CD14-positive monocyte (primary cell): ENCODE measurements around the gene TLR4. TPM values are rescaled to one million over a fixed set of nuclear protein-coding genes. Genes with fewer than 3 reads are reported as not detected.

Source experiments
- DNase-seq, 3 donors: peaks; one replicate each; pipeline ENCODE4 v3.0.0-alpha.2; 2011 to 2022
- H2AFZ ChIP-seq: 2 replicates; pipeline ENCODE4 v1.6.0; 2012; ENCODE audit warnings: mild to moderate bottlenecking, low read depth, low read length, inconsistent platforms; ENCODE audit not compliant: insufficient read depth, poor library complexity, severe bottlenecking
- H3K27ac ChIP-seq, 2 donors: 1 replicate in 1 of 2; 2 replicates in 1 of 2; pipeline ENCODE4 v1.5.1; 2012 to 2013; ENCODE audit warnings: low read length in 2 of 2, control low read depth in 1 of 2, inconsistent platforms in 1 of 2, low read depth in 1 of 2, mild to moderate bottlenecking in 1 of 2
- H3K27me3 ChIP-seq, 2 donors: one replicate each; pipeline versions ENCODE4 v1.6.0 to v1.6.1; 2011 to 2013; ENCODE audit warnings: low read length in 2 of 2; ENCODE audit not compliant: control insufficient read depth in 2 of 2, insufficient read depth in 2 of 2
- H3K36me3 ChIP-seq, 2 donors: replicated peaks in 1 of 2; 1 replicate in 1 of 2; 2 replicates in 1 of 2; pipeline versions ENCODE4 v1.5.1 to v1.6.1; 2012 to 2013; ENCODE audit warnings: low read length in 2 of 2, control low read depth in 1 of 2, inconsistent platforms in 1 of 2, mild to moderate bottlenecking in 1 of 2; ENCODE audit not compliant: insufficient read depth in 2 of 2, control insufficient read depth in 1 of 2
- H3K4me1 ChIP-seq, 2 donors: 1 replicate in 1 of 2; 2 replicates in 1 of 2; pipeline versions ENCODE4 v1.5.1 to v1.6.1; 2012 to 2013; ENCODE audit warnings: low read length in 2 of 2, control low read depth in 1 of 2, inconsistent platforms in 1 of 2, mild to moderate bottlenecking in 1 of 2, moderate library complexity in 1 of 2; ENCODE audit not compliant: insufficient read depth in 2 of 2, control insufficient read depth in 1 of 2
- H3K4me2 ChIP-seq: replicated peaks from 2 replicates; pipeline ENCODE3; 2012; ENCODE audit warnings: low read length, moderate library complexity, mild to moderate bottlenecking; ENCODE audit not compliant: poor library complexity, severe bottlenecking; ENCODE audit errors: extremely low read depth
- H3K4me3 ChIP-seq, 3 experiments: fragments of 200-600 bp in 1 of 3; sonication (generic) in 1 of 3; replicated peaks in 1 of 3; 1 replicate in 2 of 3; 2 replicates in 1 of 3; pipeline ENCODE4 v1.5.1; 2011 to 2013; ENCODE audit warnings: low read length in 3 of 3, mild to moderate bottlenecking in 3 of 3, control low read depth in 2 of 3, low read depth in 2 of 3, inconsistent platforms in 1 of 3, moderate library complexity in 1 of 3
- H3K79me2 ChIP-seq: 2 replicates; pipeline ENCODE4 v1.6.0; 2012; ENCODE audit warnings: mild to moderate bottlenecking, control low read depth, inconsistent platforms, low read length, moderate library complexity; ENCODE audit not compliant: insufficient read depth
- H3K9ac ChIP-seq: 2 replicates; pipeline ENCODE4 v1.6.0; 2017; ENCODE audit warnings: low read length, mild to moderate bottlenecking; ENCODE audit not compliant: insufficient read depth, poor library complexity, severe bottlenecking
- H3K9me3 ChIP-seq, 2 donors: replicated peaks in 1 of 2; 1 replicate in 1 of 2; 2 replicates in 1 of 2; pipeline versions ENCODE4 v1.5.1 to v1.6.1; 2012 to 2013; ENCODE audit warnings: low read length in 2 of 2, control low read depth in 1 of 2; ENCODE audit not compliant: control insufficient read depth in 1 of 2, insufficient read depth in 1 of 2
- H4K20me1 ChIP-seq: 2 replicates; pipeline ENCODE4 v1.6.0; 2012; ENCODE audit warnings: mild to moderate bottlenecking, low read length, control low read depth, moderate library complexity; ENCODE audit not compliant: insufficient read depth
- H3K27ac Mint-ChIP-seq, 7 donors: one replicate each; pipeline ENCODE4 v1.8.0; 2020; ENCODE audit warnings: mild to moderate bottlenecking in 7 of 7, mixed read lengths in 7 of 7, moderate library complexity in 6 of 7, inconsistent platforms in 2 of 7
- H3K27me3 Mint-ChIP-seq, 3 donors: one replicate each; pipeline ENCODE4 v1.8.0; 2021 to 2022; ENCODE audit warnings: low read depth in 3 of 3, mild to moderate bottlenecking in 3 of 3, mixed read lengths in 3 of 3, moderate library complexity in 3 of 3, inconsistent platforms in 1 of 3
- H3K36me3 Mint-ChIP-seq, 2 donors: one replicate each; pipeline ENCODE4 v1.8.0; 2020; ENCODE audit warnings: mixed read lengths in 2 of 2, inconsistent platforms in 1 of 2, mild to moderate bottlenecking in 1 of 2
- H3K4me1 Mint-ChIP-seq: one replicate; pipeline ENCODE4 v1.8.0; 2020; ENCODE audit warnings: mild to moderate bottlenecking, mixed read lengths
- H3K4me3 Mint-ChIP-seq, 2 donors: one replicate each; pipeline ENCODE4 v1.8.0; 2020; ENCODE audit warnings: mild to moderate bottlenecking in 2 of 2, mixed read lengths in 2 of 2, moderate library complexity in 1 of 2
- H3K9me3 Mint-ChIP-seq, 7 donors: one replicate each; pipeline ENCODE4 v1.8.0; 2020 to 2022; ENCODE audit warnings: mixed read lengths in 7 of 7, mild to moderate bottlenecking in 6 of 7, moderate library complexity in 6 of 7, inconsistent platforms in 2 of 7
- CTCF ChIP-seq: fragments of 200-600 bp; IDR thresholded peaks from one replicate; pipeline ENCODE4 v1.8.0; 2022; ENCODE audit warnings: antibody characterized with exemption, mild to moderate bottlenecking
- WGBS: methylation state at CpG from one replicate; pipeline ENCODE4 v1.1.5; 2013; ENCODE audit warnings: missing lambda C conversion rate; ENCODE audit not compliant: insufficient coverage; 5-methylcytosine and 5-hydroxymethylcytosine counted together
- intact Hi-C, 2 donors: fragments of 100-400 bp; cut with micrococcal nuclease; formaldehyde crosslinking; loops; one replicate each; pipeline versions ENCODE4 v1.15.0 to v1.15.1; 2023
- polyA plus RNA-seq, 3 donors: library from polyadenylated mRNA; depleted of rRNA in 1 of 3; unstranded in 2 of 3; stranded (reverse) in 1 of 3; fragments of 300-500 nt in 2 of 3; fragments of >200 nt in 1 of 3; fragmentation: Illumina TruSeq in 2 of 3; gene quantifications; 1 replicate in 2 of 3; 2 replicates in 1 of 3; pipeline ENCODE4 v1.2.3, GENCODE V29; 2012 to 2021

TLR4 gene
- polyA plus RNA-seq, 3 donors: 34.0 to 214 (median 174) TPM

GRCh38 chr9:117745598-117745997, 41.4 kb downstream of the TLR4 start:
- H2AFZ ChIP-seq: peak overlapping the region; percentile 86
- Mint-ChIP-seq H3K9me3 (no peaks in the 10 kb centered on the region), H3K27me3 (peaks cover 7 to 15% (median 8%) of the 10 kb centered on the region in 3 donors), H3K4me3 (peak overlapping the region; percentile 82 to 92), H3K36me3 (peaks cover 3 to 10% of the 10 kb centered on the region in 2 donors), H3K4me1 (peaks cover 23% of the 10 kb centered on the region), H3K27ac (no peak overlapping the region)
- no peak for DNase-seq
- no peaks in the 10 kb centered on the region for H3K79me2 ChIP-seq
- H3K9me3 ChIP-seq: no peaks in the 10 kb centered on the region
- H3K4me2 ChIP-seq: peak overlapping the region; percentile 96
- no peak overlapping the region for H3K27ac ChIP-seq
- intact Hi-C loops: no loop called here
- 83% methylated on average over 2 of the region's 8 CpGs for WGBS
- no peaks in the 10 kb centered on the region for H4K20me1 ChIP-seq
- H3K36me3 ChIP-seq: no peaks in the 10 kb centered on the region
- H3K4me3 ChIP-seq: peak overlapping the region in 1 of 3 experiments; percentile 79
- no peak for TF ChIP-seq CTCF
- no peak overlapping the region for H3K9ac ChIP-seq
- H3K27me3 ChIP-seq: peaks cover 2 to 3% of the 10 kb centered on the region in 2 donors
- H3K4me1 ChIP-seq: peaks cover 20% of the 10 kb centered on the region in 2 donors

GRCh38 chr9:117746263-117746662, 42.1 kb downstream of the TLR4 start:
- DNase-seq: no peak
- H3K4me2 ChIP-seq: no peak overlapping the region
- TF ChIP-seq CTCF: no peak
- no peak overlapping the region for H3K4me3 Mint-ChIP-seq
- H3K9me3 Mint-ChIP-seq: no peaks in the 10 kb centered on the region
- H3K27ac Mint-ChIP-seq: no peak overlapping the region
- WGBS: 100% methylated on average over 2 of the region's 4 CpGs
- H3K79me2 ChIP-seq: no peaks in the 10 kb centered on the region
- no peak overlapping the region for H3K4me3 ChIP-seq
- no peak overlapping the region for H3K27ac ChIP-seq
- H3K36me3 ChIP-seq: no peaks in the 10 kb centered on the region
- peaks cover 7 to 15% (median 8%) of the 10 kb centered on the region in 3 donors for H3K27me3 Mint-ChIP-seq
- peaks cover 23% of the 10 kb centered on the region for H3K4me1 Mint-ChIP-seq
- no peaks in the 10 kb centered on the region for H3K9me3 ChIP-seq
- H3K27me3 ChIP-seq: peaks cover 2 to 3% of the 10 kb centered on the region in 2 donors
- peaks cover 3 to 10% of the 10 kb centered on the region in 2 donors for H3K36me3 Mint-ChIP-seq
- peaks cover 20% of the 10 kb centered on the region in 2 donors for H3K4me1 ChIP-seq
- intact Hi-C loops: no loop called here
- no peak overlapping the region for H2AFZ ChIP-seq
- no peaks in the 10 kb centered on the region for H4K20me1 ChIP-seq
- H3K9ac ChIP-seq: no peak overlapping the region
